Nucleus accumbens (tissue), 56 donors: Measurements from ENCODE around the gene MT1X.
"Not testable (repeated sequence)": the region's sequence is repeated elsewhere in the genome, so short reads cannot be mapped to it uniquely, and the experiment has no call there.

Experiments used
- DNase-seq, 56 donors: peaks; one replicate each; lab custom pipeline; 2025; lab: John Stamatoyannopoulos, UW

MT1X gene

GRCh38 chr16:56652600-56652999, 29.7 kb upstream of the MT1X start:
- DNase-seq: no peak

GRCh38 chr16:56653218-56653617, 29.1 kb upstream of the MT1X start:
- no peak for DNase-seq

GRCh38 chr16:56657555-56658326, 24.5 kb upstream of the MT1X start, which contains the start of gene MT1F:
Gene MT1F (plus strand): TSS chr16:56657959. CDS start chr16:56658059, 100 bp downstream.
- peak in 34 of 56 donors; percentile 16 to 81 (median 39) for DNase-seq

- DNase-seq: peak in 1 of 56 donors; percentile 19
Measured at GRCh38 chr16:56658327-56658875, 23.9 kb upstream of the MT1X start.

- DNase-seq: peak in 20 of 56 donors; percentile 9 to 68 (median 38)
Measured at GRCh38 chr16:56662357-56663354, 19.6 kb upstream of the MT1X start.

GRCh38 chr16:56664506-56664905, 17.8 kb upstream of the MT1X start:
- no peak for DNase-seq

- DNase-seq: not testable (repeated sequence)
Measured at GRCh38 chr16:56665286-56666261, 16.7 kb upstream of the MT1X start.

- peak in 16 of 56 donors; percentile 19 to 66 (median 34) for DNase-seq
Measured at GRCh38 chr16:56667581-56668571, 14.4 kb upstream of the MT1X start, which contains the start of gene MT1G. Gene MT1G (minus strand): TSS chr16:56668065. CDS start chr16:56667993, 72 bp downstream.

GRCh38 chr16:56669005-56669839, 13.0 kb upstream of the MT1X start, which contains the start of gene MT1H:
Gene MT1H (plus strand): TSS chr16:56669814. CDS start chr16:56669885, 71 bp downstream.
- DNase-seq: peak in 4 of 56 donors; percentile 8 to 35 (median 16)

- DNase-seq: peak in 1 of 56 donors; percentile 18
Measured at GRCh38 chr16:56669840-56670619, 12.2 kb upstream of the MT1X start.

GRCh38 chr16:56670620-56670934, 11.7 kb upstream of the MT1X start:
- DNase-seq: no peak

- not testable (repeated sequence) for DNase-seq
Measured at GRCh38 chr16:56671691-56672090, 10.6 kb upstream of the MT1X start.

- DNase-seq: not testable (repeated sequence)
Measured at GRCh38 chr16:56672171-56672570, 10.1 kb upstream of the MT1X start.

GRCh38 chr16:56672761-56673536, 9.3 kb upstream of the MT1X start:
- DNase-seq: peak in 1 of 56 donors; percentile 15

- DNase-seq: peak in 3 of 56 donors; percentile 16 to 24 (median 19)
Measured at GRCh38 chr16:56673921-56674320, 8.3 kb upstream of the MT1X start.

GRCh38 chr16:56674570-56674969, 7.7 kb upstream of the MT1X start:
- not testable (repeated sequence) for DNase-seq
